Measurements from ENCODE around the gene ANKRD39.
"Not testable (repeated sequence)": the region's sequence is repeated elsewhere in the genome, so short reads cannot be mapped to it uniquely, and the experiment has no call there.

The ANKRD39 gene

GRCh38 chr2:96809216-96809882 lies 48.5 kb downstream of the ANKRD39 start:
- no peak for DNase-seq (ENCODE audit: low read depth in 2 of 2)

GRCh38 chr2:96808176-96808837 lies 49.5 kb downstream of the ANKRD39 start:
- no peak for DNase-seq (ENCODE audit: low read depth in 2 of 2)

GRCh38 chr2:96807127-96807471 lies 50.7 kb downstream of the ANKRD39 start:
- DNase-seq (ENCODE audit: low read depth in 2 of 2), result no peak

GRCh38 chr2:96806468-96807126 lies 51.2 kb downstream of the ANKRD39 start:
- no peak for DNase-seq (ENCODE audit: low read depth in 2 of 2)

GRCh38 chr2:96805946-96806345 lies 51.9 kb downstream of the ANKRD39 start:
- DNase-seq (ENCODE audit: low read depth in 2 of 2), result not testable (repeated sequence)

- no peak for DNase-seq (ENCODE audit: low read depth in 2 of 2)
These were observed 52.8 kb downstream of the ANKRD39 start for GRCh38 chr2:96804986-96805385.

GRCh38 chr2:96802721-96803120 lies 55.1 kb downstream of the ANKRD39 start:
- DNase-seq (ENCODE audit: low read depth in 2 of 2), result no peak

- no peak for DNase-seq (ENCODE audit: low read depth in 2 of 2)
These were observed 55.8 kb downstream of the ANKRD39 start for GRCh38 chr2:96801786-96802595.

- peak; percentile 40 to 41 for DNase-seq (ENCODE audit: low read depth in 2 of 2)
These were observed 56.6 kb downstream of the ANKRD39 start for GRCh38 chr2:96801005-96801785.

- DNase-seq (ENCODE audit: low read depth in 2 of 2), result no peak
These were observed 57.5 kb downstream of the ANKRD39 start for GRCh38 chr2:96800061-96801004.

- no peak for DNase-seq (ENCODE audit: low read depth in 2 of 2)
These were observed 58.2 kb downstream of the ANKRD39 start for GRCh38 chr2:96799623-96799935.

- no peak for DNase-seq (ENCODE audit: low read depth in 2 of 2)
These were observed 58.8 kb downstream of the ANKRD39 start for GRCh38 chr2:96798733-96799622.
